Measurements from ENCODE around the gene ALOX15B. TPM values are rescaled to one million over a fixed set of nuclear protein-coding genes. Genes with fewer than 3 reads are reported as not detected.

ALOX15B gene
- total and polyA plus RNA-seq, 9 of the 15 experiments (the other 6 are each of a cell fraction or from before 2014, with no cell fraction given): 0.04 TPM; not detected in 8

- Histone ChIP-seq H3K36me3 (ENCODE audit: control insufficient read depth, insufficient read depth, low read length) (no peaks in the 10 kb centered on the region), H3K4me2 (ENCODE audit: insufficient read depth, low read length) (no peak overlapping the region), H3K4me3 (no peak overlapping the region), H3K27me3 (ENCODE audit: control insufficient read depth in 2 of 2, insufficient read depth in 2 of 2, low read length in 2 of 2) (peaks cover 3 to 31% of the 10 kb centered on the region in 2 experiments; a peak in 2 of 5 replicates), H2AFZ (ENCODE audit: low read depth, low read length) (no peak overlapping the region), H3K9me1 (ENCODE audit: control insufficient read depth, insufficient read depth, low read length) (no peaks in the 10 kb centered on the region), H3K79me2 (ENCODE audit: control insufficient read depth, insufficient read depth, low read length) (no peaks in the 10 kb centered on the region), H4K20me1 (replicated peaks; ENCODE audit: control insufficient read depth, insufficient read depth, low read length) (no peaks in the 10 kb centered on the region), H3K9me3 (replicated peaks; ENCODE audit: control insufficient read depth, insufficient read depth, low read depth, low read length) (no peaks in the 10 kb centered on the region), H3K4me1 (replicated peaks in 1 of 2; ENCODE audit: control insufficient read depth in 2 of 2, insufficient read depth in 2 of 2, low read length in 2 of 2) (peaks cover 0 to 6% of the 10 kb centered on the region in 2 experiments; a peak in 2 of 5 replicates), H3K9ac (ENCODE audit: insufficient read depth in 1 of 2, low read depth in 2 of 2, low read length in 2 of 2) (no peak overlapping the region), H3K27ac (ENCODE audit: extremely low read depth, low read depth, low read length) (no peak overlapping the region)
- ATAC-seq (no peak), FAIRE-seq (no peak), DNase-seq (ENCODE audit: extremely low read depth in 1 of 4, low spot score in 3 of 4) (no peak)
- ChIA-PET CTCF (ENCODE audit: low intra/inter-chr PET ratio) (no interaction called here), POLR2A (interaction anchor here (0.8 kb wide), 1 partner anchor 14 kb away, joined by 3 read pairs; no protein-coding TSS in a partner anchor)
- 29% methylated on average over 6 of the region's 6 CpGs for WGBS (ENCODE audit: insufficient coverage, low coverage, missing lambda C conversion rate)
- in situ Hi-C loops (cut with MboI) (no loop called here), intact Hi-C loops (cut with micrococcal nuclease) (no loop called here)
- BruUV-seq (replicated peaks): no TSS peak
- no peak for TF ChIP-seq SIX5 (IDR thresholded peaks at IDR 0.05; ENCODE audit: borderline replicate concordance in 1 of 2, insufficient read depth in 1 of 2, low read depth in 1 of 2, low read length in 2 of 2)
- TF ChIP-seq, protein P1, sequence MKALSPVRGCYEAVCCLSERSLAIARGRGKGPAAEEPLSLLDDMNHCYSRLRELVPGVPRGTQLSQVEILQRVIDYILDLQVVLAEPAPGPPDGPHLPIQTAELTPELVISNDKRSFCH (CRISPR knock-in tag; IDR thresholded peaks at IDR 0.05): no peak
- TF ChIP-seq, protein P1 (tag; IDR thresholded peaks at IDR 0.05): no peak
- no peak for TF ChIP-seq U2AF2 (optimal IDR thresholded peaks at IDR 0.05; ENCODE audit: low read depth, low read length)
- no peak for TF ChIP-seq ILF3 (IDR thresholded peaks at IDR 0.05; ENCODE audit: borderline replicate concordance)
- TF ChIP-seq ZNF224 (CRISPR knock-in tag; IDR thresholded peaks at IDR 0.05): no peak
- TF ChIP-seq ZNF830 (CRISPR knock-in tag; IDR thresholded peaks at IDR 0.05): no peak
- TF ChIP-seq CTCFL (IDR thresholded peaks at IDR 0.05; ENCODE audit: borderline replicate concordance, insufficient read depth, low read depth, low read length, poor library complexity, severe bottlenecking): no peak
- no peak for TF ChIP-seq THRB (CRISPR knock-in tag; conservative IDR thresholded peaks at IDR 0.05)
- TF ChIP-seq, protein P2, sequence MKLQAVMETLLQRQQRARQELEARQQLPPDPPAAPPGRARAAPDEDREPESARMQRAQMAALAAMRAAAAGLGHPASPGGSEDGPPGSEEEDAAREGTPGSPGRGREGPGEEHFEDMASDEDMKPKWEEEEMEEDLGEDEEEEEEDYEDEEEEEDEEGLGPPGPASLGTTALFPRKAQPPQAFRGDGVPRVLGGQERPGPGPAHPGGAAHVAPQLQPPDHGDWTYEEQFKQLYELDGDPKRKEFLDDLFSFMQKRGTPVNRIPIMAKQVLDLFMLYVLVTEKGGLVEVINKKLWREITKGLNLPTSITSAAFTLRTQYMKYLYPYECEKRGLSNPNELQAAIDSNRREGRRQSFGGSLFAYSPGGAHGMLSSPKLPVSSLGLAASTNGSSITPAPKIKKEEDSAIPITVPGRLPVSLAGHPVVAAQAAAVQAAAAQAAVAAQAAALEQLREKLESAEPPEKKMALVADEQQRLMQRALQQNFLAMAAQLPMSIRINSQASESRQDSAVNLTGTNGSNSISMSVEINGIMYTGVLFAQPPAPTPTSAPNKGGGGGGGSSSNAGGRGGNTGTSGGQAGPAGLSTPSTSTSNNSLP (IDR thresholded peaks at IDR 0.05; ENCODE audit: borderline replicate concordance, low read depth, low read length): no peak
- no peak for TF ChIP-seq ZNF655 (CRISPR knock-in tag; IDR thresholded peaks at IDR 0.05)
- no peak for TF ChIP-seq SAP30 (IDR thresholded peaks at IDR 0.05; ENCODE audit: borderline replicate concordance, insufficient read depth, low read depth, low read length, poor library complexity, severe bottlenecking)
- no peak for TF ChIP-seq ZNF76 (CRISPR knock-in tag; IDR thresholded peaks at IDR 0.05; ENCODE audit: borderline replicate concordance)
- TF ChIP-seq FOSL1 (tag; conservative IDR thresholded peaks at IDR 0.05): no peak
- no peak for TF ChIP-seq E2F3 (CRISPR knock-in tag; IDR thresholded peaks at IDR 0.05)
These were observed 50.9 kb downstream of the ALOX15B start for GRCh38 chr17:8089728-8090127.
